Activated CD4-positive, alpha-beta T cell treated with anti-CD3 and anti-CD28 coated beads for 24 hours (primary cell): ENCODE results near the gene TUBB.

Experiments
- DNase-seq, 2 donors: peaks; one replicate each; pipeline ENCODE4 v3.0.0-alpha.2; 2020; ENCODE audit warnings: low read depth in 2 of 2

The TUBB gene

DNA sequence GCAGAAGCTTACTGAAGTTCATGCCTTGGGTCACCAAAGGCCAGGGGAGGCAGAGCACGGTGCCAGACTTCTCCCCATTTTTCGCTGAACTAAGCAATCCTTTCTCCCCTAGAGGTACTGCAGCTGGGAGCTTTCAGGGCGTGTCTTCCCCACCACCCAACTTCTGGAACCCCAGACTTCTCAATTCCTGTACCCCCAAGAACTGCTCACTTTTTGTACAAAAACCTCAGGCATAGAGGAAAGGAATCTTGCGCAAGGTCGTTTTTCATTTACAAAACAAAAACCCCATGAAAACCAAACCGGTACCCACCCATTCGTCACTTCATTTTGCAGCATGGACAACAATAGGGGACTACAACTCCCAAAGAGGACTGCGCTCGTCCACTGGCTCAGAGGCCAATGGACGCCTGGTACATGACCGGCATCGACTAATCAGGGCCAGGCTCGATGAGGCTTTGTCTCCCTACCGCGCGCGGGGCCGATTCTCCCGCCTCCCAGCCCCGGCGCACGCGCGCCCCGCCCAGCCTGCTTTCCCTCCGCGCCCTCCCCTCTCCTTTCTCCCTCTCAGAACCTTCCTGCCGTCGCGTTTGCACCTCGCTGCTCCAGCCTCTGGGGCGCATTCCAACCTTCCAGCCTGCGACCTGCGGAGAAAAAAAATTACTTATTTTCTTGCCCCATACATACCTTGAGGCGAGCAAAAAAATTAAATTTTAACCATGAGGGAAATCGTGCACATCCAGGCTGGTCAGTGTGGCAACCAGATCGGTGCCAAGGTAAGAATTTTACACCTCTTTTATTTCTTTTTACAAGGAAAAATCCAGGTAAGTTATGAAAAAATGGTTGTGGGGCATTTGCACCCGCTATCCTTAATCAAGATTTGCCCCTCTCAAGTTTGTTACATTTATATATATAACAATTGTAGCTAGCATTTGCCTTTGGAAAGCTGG is at the start of gene TUBB:
Gene TUBB, plus strand, starts transcription at position 562 of the 947 bp plus-strand sequence. Its CDS starts 155 bp downstream, at position 717.
- peak; percentile 91 to 94 for DNase-seq

DNA sequence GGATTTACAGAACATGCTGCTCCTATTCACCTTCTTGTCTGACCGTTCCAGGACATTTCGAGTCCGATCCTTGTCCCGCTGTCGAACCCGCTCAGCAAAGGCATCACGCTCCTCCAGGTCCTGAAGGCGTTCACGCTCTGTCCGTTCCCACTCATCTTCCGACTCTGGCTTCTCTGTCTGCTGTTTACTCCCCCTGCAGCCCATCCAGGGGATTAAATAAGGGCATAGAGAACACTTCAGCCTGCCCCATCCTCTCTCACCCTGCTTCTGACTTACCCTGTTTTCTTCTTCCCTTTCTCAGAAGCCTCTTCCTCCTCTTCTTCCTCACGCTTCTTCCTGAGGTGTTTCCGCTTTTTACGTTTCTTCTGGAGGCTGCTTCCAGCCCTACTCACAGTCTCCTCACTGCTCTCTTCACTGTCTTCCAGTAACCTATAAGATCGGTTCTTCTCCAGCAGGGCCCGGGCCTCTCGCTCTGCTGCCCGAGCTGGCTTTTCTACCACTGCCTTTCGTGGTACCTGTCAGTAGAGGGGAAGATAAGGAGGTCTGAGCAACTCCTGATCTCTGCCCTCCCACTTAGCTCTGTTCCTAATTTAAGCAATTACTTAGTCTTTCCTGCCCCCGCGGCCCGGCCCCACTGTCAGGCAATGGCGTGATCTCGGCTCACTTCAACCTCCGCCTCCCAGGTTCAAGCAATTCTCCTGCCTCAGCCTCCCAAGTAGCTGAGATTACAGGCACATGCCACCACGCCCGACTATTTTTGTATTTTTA is 49.2 kb upstream of the TUBB start:
- no peak for DNase-seq

DNA sequence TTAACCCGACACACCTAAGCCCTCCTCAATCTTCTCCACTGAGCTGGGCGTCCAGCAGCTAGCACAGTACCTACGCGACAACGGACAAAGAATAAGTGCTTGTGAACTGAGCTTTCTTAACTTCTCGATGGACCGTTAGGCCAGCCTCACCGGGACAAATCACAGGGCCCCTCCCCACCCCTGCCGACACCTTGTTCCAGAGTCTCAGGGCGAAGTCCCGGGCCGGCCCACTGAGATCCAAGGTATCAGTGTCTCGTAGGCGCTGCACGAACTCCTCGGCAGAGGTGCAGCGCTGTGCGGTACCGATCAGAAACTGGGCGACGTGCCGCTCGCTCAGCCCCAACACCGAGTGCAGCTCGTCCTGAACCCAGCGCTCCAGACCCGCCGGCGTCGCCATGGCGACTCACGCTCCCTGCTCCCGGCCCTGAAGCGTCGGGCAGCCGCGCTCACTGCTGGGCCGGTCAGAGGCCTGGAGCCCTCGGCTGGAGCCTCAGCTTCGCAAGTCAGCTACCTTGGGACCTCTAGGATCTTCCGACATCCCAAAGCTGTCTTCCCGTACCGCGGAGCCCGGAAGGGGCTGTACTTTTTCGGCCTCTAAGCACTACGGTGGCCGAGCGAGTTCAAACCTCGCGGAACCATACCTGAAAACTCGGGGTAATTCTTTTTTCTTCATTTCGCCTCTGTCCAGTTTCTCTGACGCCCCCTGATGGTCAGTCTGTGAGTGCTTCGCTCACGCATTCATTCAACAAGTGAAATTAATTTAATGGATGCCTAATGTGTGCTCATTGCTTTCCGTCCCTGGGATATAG is 47.5 kb upstream of the TUBB start, which contains the start of gene DHX16:
Gene DHX16, minus strand, starts transcription at position 562 of the 809 bp plus-strand sequence. Its CDS starts 165 bp downstream, at position 397.
- peak; percentile 83 to 88 for DNase-seq

GRCh38 chr6:30676660-30677285 is 43.4 kb upstream of the TUBB start:
- DNase-seq, result no peak

- peak; percentile 91 for DNase-seq
Observed at GRCh38 chr6:30678964-30679726, 41.0 kb upstream of the TUBB start.

- no peak for DNase-seq
Observed at GRCh38 chr6:30679765-30680535, 40.2 kb upstream of the TUBB start.

DNA sequence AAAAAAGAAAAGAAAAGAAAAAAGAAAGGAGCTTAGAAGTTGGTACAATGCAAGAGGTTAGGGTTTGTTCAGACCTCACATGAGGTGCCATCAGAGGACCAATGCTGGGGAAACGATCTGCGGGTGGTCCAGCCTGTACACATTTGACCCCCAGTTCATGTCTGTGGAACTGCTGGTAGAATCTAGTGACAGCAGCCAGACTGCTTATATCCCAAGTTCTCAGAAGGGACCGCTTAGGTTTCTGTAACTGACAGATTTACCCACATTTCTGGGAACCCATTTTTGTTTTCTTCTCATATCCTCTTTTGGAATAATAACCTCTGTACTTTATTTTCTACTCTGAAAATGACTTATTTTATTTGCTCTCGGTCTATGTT is 38.4 kb upstream of the TUBB start:
- DNase-seq, result no peak

- peak; percentile 70 to 74 for DNase-seq
Observed at GRCh38 chr6:30682143-30683117, 37.7 kb upstream of the TUBB start.

- DNase-seq, result no peak
Observed at GRCh38 chr6:30683183-30683979, 36.8 kb upstream of the TUBB start.

- no peak for DNase-seq
Observed at GRCh38 chr6:30683980-30684338, 36.2 kb upstream of the TUBB start.

DNA sequence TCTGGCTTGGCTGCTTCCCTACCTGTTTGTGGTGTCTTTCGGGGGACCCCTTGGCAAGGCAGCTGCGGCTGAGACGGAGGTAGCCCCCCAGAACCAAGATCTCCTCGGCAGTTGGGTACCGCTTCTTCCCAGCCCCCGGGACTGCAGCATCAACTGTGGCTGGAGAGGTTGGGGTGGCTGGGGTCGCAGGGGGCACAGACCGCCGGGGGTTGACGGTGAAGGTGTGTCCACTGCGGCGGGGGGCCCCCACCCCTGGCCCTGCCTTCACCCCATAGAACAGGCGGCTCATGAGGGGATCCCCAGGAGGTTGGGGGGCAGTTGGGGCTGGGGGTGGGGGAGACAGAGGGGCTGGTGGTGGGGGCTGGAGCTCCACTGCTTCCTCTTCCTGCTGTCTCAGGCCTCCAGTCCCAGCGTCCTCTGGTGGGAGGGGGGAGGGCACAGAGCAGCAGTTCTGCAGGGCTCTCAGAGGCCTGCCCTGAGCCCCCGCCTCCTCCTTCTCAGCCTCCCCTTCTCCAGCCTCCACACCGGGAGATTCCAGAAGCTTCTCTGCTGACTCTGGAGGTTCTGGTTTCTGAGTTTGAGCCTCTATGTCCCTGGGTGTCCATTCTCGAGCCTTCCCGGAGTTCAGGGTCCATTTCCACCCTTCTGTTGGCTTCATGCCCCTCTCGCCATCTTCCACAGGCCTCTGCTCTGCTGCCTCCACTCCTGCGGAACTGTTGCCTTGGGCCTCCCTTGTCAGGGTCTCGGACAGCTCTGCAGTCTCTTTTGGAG is 35.6 kb upstream of the TUBB start:
- no peak for DNase-seq

- no peak for DNase-seq
Observed at GRCh38 chr6:30685157-30686008, 34.8 kb upstream of the TUBB start.

DNA sequence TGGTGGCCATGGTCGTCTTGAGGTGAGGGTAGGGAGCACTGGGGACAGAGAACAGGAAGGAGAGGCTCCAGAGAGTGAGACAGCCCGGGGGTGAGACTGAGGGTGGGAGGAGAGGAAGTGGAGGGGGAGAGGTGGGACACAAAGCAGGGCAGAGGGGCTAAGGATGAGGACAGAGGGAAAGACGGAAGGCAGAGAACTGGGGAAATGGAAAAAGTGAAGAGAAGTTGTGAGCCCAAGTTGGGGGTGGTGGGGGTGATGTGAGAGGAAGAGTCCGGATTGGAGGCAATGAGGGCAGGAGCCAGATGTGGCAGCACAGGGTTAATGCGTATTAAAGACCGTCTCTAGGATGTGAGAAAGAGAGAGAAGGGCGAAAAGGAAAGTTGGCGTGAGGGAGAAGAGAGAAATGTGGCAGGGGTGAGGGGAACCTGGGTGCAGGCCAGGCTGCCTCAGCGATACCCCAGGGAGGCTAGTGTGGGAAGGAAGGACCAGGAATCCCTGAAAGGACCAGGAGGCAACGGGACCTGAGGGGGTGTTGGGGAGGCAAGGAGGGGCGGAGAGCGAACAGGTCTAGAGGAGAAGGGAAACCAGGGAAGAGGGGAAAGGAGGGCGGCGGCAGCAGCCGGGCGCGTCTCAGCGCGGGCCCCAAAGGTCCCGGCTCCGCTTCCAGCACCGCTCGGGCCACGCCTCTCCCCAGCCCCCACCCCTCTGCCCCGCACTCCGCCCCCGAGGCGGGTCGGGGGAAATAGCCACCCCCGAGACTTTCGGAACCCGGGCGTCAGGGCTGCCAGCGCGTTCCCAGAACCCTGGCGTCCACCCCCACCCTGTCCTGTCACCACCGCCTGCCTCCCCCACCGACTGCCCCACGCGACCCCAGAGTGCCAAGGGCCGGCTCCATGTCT is 33.9 kb upstream of the TUBB start, which contains the start of gene PPP1R18:
Gene PPP1R18, minus strand, starts transcription at position 637 of the 899 bp plus-strand sequence. Its CDS starts 627 bp downstream, at position 10.
- peak; percentile 71 to 82 for DNase-seq

- DNase-seq, result peak; percentile 72 to 90
Observed at GRCh38 chr6:30686908-30687658, 33.1 kb upstream of the TUBB start.
